Activated naive CD8-positive, alpha-beta T cell treated with anti-CD3 and anti-CD28 coated beads, Interleukin-2, amount 50 U/mL, for 24 hours (primary cell): Measurements from ENCODE around the gene MTMR10.

Source experiments
- ATAC-seq: fragments of 150-1000 bp; cut with Tn5 transposase; one replicate; pipeline ENCODE4 v1.10.0; 2021
- DNase-seq: peaks from one replicate; pipeline ENCODE4 v3.0.0; 2021
- H3K27ac Mint-ChIP-seq: one replicate; pipeline ENCODE4 v1.8.0; 2021; ENCODE audit warnings: mild to moderate bottlenecking, mixed read lengths
- H3K27me3 Mint-ChIP-seq: one replicate; pipeline ENCODE4 v1.8.0; 2021; ENCODE audit warnings: mixed read lengths
- H3K36me3 Mint-ChIP-seq: one replicate; pipeline ENCODE4 v1.8.0; 2021; ENCODE audit warnings: low read depth, mixed read lengths
- H3K4me1 Mint-ChIP-seq: one replicate; pipeline ENCODE4 v1.8.0; 2021; ENCODE audit warnings: mixed read lengths
- H3K4me3 Mint-ChIP-seq: one replicate; pipeline ENCODE4 v1.8.0; 2021; ENCODE audit warnings: mild to moderate bottlenecking, moderate library complexity, mixed read lengths
- H3K9me3 Mint-ChIP-seq: one replicate; pipeline ENCODE4 v1.8.0; 2021; ENCODE audit warnings: mixed read lengths

MTMR10 gene, protein sequence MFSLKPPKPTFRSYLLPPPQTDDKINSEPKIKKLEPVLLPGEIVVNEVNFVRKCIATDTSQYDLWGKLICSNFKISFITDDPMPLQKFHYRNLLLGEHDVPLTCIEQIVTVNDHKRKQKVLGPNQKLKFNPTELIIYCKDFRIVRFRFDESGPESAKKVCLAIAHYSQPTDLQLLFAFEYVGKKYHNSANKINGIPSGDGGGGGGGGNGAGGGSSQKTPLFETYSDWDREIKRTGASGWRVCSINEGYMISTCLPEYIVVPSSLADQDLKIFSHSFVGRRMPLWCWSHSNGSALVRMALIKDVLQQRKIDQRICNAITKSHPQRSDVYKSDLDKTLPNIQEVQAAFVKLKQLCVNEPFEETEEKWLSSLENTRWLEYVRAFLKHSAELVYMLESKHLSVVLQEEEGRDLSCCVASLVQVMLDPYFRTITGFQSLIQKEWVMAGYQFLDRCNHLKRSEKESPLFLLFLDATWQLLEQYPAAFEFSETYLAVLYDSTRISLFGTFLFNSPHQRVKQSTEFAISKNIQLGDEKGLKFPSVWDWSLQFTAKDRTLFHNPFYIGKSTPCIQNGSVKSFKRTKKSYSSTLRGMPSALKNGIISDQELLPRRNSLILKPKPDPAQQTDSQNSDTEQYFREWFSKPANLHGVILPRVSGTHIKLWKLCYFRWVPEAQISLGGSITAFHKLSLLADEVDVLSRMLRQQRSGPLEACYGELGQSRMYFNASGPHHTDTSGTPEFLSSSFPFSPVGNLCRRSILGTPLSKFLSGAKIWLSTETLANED

DNA sequence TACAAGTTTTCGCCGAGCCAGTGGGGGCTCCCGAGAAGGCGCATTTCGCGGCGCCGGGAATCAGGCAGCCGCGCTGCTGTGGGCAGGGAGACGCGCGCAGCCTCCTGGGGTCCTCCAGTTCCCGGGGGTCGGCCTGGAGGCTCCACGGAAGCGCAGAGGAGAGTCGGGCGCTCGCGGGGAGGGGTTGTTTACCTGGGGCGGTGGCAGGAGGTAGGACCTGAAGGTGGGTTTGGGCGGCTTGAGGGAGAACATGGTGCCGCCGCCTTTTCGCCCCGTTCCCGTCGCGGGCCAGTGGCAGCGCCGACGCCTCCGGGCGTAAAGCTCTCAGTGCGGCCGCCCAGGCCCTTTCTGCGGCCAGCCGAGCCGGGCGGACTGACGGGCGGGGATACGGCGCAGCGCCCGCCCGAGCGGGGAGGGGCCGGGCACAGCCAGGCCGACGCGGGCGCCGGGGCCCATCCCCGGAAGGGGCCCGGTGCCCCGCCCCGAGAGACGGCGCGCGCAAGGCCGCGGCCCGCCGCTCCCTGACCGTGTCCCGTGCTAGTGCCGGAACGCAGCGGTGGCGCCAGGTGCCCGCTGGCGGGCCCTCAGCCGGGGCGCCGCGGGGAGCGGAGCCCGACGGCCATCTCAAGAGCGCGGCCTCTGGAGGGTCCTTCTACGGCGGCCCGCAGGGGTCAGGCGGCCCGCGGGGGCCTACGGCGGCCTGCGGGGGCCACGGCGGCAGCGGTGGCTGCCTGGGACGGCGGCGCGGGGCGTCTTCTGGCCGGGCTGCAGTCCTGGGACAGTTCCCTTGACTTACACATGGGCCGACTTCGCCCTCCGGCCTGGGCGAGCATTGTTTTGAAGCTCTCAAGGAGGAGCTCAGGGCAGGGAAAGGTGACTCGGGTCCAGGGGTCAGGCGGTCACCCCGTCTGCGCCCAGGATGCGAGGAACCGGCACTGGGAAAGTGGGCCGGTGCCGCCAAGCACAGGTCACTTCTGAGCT lies at the start of gene MTMR10:
MTMR10 (minus strand) TSS at position 374 of the 981 bp plus-strand sequence; CDS start at position 252, 122 bp downstream.
- Mint-ChIP-seq H3K4me1 (peaks cover 33% of the 10 kb centered on the region), H3K27ac (peak within 1 kb of the TSS; percentile 84), H3K27me3 (no peaks in the 10 kb centered on the region), H3K4me3 (peak within 1 kb of the TSS; percentile 86), H3K36me3 (peaks cover 3% of the 10 kb centered on the region), H3K9me3 (no peaks in the 10 kb centered on the region)
- peak; percentile 96 for ATAC-seq
- DNase-seq: peak; percentile 74

DNA sequence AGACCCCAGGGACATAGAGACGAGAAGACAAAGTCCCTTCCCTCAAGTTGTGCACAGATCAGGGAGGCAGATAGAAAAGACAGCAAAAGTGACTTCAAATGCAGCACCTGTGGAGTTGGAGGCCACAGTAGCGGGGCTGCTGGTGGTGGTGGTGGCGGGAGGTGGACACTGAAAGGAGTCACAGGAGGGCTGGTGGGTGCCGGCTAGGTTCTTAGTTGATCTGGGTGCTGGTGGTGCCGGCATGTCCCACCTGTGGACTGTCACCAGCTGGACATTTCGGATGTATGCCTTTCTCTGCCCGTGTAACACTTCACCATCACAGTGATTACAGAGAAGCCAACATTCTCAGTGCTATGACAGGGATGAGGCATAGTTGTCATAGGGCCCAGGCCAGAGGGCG lies 49.2 kb upstream of the MTMR10 start:
- no peak overlapping the region for H3K4me3 Mint-ChIP-seq
- ATAC-seq: no peak
- H3K27me3 Mint-ChIP-seq: peaks cover 2% of the 10 kb centered on the region
- H3K4me1 Mint-ChIP-seq: no peaks in the 10 kb centered on the region
- H3K36me3 Mint-ChIP-seq: no peaks in the 10 kb centered on the region
- no peak overlapping the region for H3K27ac Mint-ChIP-seq
- DNase-seq: no peak
- H3K9me3 Mint-ChIP-seq: no peaks in the 10 kb centered on the region

DNA sequence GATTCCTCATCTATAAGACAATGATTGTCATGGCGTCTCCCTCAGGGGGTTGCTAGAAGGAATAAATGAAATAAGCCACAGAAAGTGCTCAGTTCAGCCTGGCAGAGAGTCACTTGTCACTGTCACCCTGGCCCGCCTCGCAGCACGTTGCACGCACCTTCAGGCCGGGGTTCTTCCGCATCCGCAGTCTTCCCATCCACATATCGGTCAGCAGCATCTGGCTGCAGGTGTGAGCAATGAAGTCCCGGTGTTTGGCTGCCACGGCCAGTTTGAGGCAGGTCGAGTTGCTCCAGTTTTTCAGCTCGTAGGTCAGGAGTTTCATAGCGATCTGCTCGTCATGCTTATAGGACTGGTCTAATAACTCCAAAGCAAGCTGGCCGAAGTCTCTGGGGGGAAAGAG lies 48.5 kb upstream of the MTMR10 start:
- Mint-ChIP-seq H3K4me1 (no peaks in the 10 kb centered on the region), H3K27ac (no peak overlapping the region), H3K36me3 (no peaks in the 10 kb centered on the region), H3K9me3 (no peaks in the 10 kb centered on the region), H3K4me3 (no peak overlapping the region), H3K27me3 (peaks cover 2% of the 10 kb centered on the region)
- ATAC-seq (no peak), DNase-seq (no peak)

DNA sequence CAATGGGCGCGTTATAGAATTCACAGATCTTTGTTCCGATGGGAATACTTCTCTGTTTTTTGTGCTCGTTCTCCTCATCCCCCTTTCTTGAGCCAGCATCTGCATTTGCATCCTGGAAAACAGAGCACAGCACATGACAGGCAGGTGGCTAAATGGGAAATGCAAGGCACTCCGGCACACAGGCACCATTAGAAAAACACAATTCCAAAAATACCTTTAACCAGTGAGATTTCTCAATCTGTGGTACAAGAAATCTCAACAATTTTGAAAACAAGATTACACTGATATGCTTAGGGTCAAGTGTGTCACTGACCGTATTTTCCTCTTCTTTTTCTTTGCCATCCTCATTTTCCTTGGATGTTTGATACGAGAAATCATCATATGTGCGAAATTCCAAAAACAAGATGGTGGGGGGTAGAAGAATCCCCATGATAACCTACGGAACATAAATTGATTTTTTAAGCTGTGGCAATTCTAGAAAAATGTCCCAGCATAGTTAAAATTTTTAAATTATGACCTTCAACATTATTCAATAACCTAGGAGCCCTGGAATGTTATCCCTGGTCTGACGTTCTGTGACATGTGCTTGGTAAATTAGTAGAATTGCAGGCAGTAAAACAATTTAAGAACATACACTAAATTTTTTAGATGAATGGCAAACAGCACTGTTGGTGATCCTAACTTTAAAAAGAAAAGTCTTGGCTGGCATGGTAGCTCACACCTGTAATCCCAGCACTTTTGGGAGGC lies 46.5 kb upstream of the MTMR10 start:
- no peaks in the 10 kb centered on the region for H3K4me1 Mint-ChIP-seq
- no peaks in the 10 kb centered on the region for H3K36me3 Mint-ChIP-seq
- no peak overlapping the region for H3K4me3 Mint-ChIP-seq
- no peak for DNase-seq
- no peak overlapping the region for H3K27ac Mint-ChIP-seq
- H3K9me3 Mint-ChIP-seq: no peaks in the 10 kb centered on the region
- ATAC-seq: no peak
- no peaks in the 10 kb centered on the region for H3K27me3 Mint-ChIP-seq

DNA sequence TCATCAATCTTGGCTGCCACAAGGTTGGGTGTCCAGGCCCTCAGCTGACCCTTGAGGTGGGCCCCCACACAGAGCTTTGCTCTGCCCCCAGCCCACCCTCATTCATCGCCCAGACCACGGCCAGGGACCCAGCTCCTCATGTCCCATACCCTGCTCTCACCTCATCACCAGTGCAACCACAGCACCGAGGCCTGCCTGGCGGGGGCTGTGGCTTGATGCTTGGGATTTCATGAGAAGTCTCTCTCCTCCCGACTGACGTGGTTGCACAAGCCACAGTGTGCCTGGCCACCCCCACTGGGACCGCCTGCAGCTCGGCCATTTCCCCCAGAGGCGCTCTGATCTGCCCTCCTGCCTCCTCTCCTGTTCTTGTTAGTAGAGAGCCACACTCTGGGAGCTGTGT lies 45.4 kb upstream of the MTMR10 start:
- H3K27me3 Mint-ChIP-seq: no peaks in the 10 kb centered on the region

DNA sequence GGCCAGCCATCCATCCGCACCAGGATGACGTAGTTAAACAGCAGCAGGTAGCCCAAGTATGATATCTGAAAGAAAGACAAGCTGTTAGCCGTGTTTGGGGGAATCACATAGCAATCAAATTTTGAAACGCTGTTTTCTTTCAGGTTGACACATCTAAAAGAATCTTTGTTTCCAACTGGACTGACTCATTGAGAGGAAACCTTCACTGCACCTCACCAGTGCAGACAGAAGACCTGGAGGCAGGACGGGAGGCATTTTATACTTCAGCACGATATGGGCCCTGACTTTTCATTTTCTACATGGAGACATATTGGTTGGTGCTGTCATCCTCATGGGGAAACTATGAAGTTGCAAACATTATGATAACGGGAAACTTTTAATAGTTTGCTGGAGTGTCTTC lies 44.2 kb upstream of the MTMR10 start:
- DNase-seq (no peak), ATAC-seq (no peak)
- no peak overlapping the region for H3K4me3 Mint-ChIP-seq
- no peaks in the 10 kb centered on the region for H3K27me3 Mint-ChIP-seq
- no peak overlapping the region for H3K27ac Mint-ChIP-seq
- peaks cover 6% of the 10 kb centered on the region for H3K4me1 Mint-ChIP-seq
- no peaks in the 10 kb centered on the region for H3K9me3 Mint-ChIP-seq
- no peaks in the 10 kb centered on the region for H3K36me3 Mint-ChIP-seq

More for the DNA sequence above, 45.4 kb upstream of the MTMR10 start:
- no peaks in the 10 kb centered on the region for H3K36me3 Mint-ChIP-seq
- no peak overlapping the region for H3K4me3 Mint-ChIP-seq
- ATAC-seq (no peak), DNase-seq (no peak)
- no peak overlapping the region for H3K27ac Mint-ChIP-seq
- peaks cover 2% of the 10 kb centered on the region for H3K4me1 Mint-ChIP-seq
- H3K9me3 Mint-ChIP-seq: no peaks in the 10 kb centered on the region

DNA sequence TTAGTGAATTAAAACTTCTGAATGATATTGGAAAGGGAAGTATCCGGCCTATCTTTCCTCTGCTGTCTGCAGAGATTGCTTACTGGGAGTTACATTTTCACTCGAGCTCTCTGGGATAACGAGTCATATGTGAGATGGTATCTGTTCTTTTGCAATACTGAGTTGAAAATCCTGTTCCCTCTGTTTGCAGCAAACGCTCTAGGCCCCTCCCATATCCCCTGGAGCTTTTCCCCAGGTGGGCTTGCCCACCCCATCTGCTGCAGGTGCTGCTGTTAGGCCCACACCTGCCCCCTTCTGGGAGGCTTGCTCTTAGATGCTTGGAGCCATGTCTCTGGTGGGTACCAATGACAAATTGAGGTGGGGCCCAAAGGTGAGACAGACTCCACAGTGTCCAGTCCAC lies 42.7 kb upstream of the MTMR10 start:
- no peaks in the 10 kb centered on the region for H3K9me3 Mint-ChIP-seq

DNA sequence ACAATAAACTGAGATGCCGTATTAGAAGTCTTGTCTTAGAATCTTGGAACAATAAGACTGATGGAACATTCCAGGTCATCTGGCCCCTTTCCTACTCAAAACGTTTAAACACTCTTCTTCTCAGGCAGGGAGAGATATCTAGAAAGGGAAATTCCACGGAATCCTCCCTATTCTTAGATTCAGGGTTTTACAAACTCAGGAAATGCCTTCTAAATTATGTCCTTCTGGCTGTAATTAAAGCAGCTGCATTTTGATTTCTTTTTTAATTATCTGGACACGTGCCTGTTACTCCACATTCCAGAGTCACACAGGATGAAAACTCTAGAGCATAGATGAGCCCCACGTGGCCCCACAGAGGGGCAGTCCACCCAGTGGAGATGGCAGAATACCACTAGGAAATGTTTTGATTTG lies 41.5 kb upstream of the MTMR10 start:
- H3K9me3 Mint-ChIP-seq: no peaks in the 10 kb centered on the region
- peaks cover 2% of the 10 kb centered on the region for H3K27me3 Mint-ChIP-seq
- ATAC-seq (no peak), DNase-seq (no peak)
- no peak overlapping the region for H3K27ac Mint-ChIP-seq
- peaks cover 6% of the 10 kb centered on the region for H3K4me1 Mint-ChIP-seq
- H3K36me3 Mint-ChIP-seq: no peaks in the 10 kb centered on the region
- no peak overlapping the region for H3K4me3 Mint-ChIP-seq

More for the DNA sequence above, 42.7 kb upstream of the MTMR10 start:
- H3K4me3 Mint-ChIP-seq: no peak overlapping the region
- H3K4me1 Mint-ChIP-seq: peaks cover 6% of the 10 kb centered on the region
- DNase-seq: no peak
- no peak overlapping the region for H3K27ac Mint-ChIP-seq
- H3K36me3 Mint-ChIP-seq: no peaks in the 10 kb centered on the region
- ATAC-seq: no peak
- H3K27me3 Mint-ChIP-seq: peaks cover 2% of the 10 kb centered on the region

DNA sequence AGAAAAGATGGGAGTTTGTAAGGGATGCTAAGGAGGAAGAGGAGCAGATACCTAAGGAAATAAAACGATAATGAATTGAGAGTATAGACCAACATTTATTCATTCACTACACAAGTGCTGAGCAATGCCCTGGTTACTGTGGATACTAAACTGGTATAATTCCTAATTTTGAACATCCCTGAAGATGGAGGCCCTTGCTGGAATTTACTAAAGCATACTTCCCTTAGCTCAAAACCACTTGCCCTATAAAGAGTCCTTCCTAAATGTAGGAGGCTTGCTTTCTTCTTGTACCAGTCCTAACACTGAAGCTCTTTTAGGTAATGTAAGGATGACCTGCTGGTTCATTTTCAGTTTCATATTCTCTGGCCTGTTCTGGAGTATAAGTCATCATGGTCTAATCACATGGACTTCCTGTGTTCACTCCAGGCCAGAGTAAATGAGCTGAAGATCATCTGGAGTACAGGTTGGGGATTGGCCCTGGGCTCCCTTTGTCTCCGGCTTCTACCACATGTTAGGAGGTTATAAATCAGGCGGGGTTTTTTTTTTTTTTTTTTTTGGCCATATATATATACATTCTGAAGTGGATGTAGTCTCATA lies 40.1 kb upstream of the MTMR10 start:
- Mint-ChIP-seq H3K27me3 (peaks cover 2% of the 10 kb centered on the region), H3K4me3 (no peak overlapping the region), H3K27ac (no peak overlapping the region), H3K4me1 (peaks cover 6% of the 10 kb centered on the region), H3K9me3 (no peaks in the 10 kb centered on the region), H3K36me3 (no peaks in the 10 kb centered on the region)
- ATAC-seq (no peak), DNase-seq (no peak)

DNA sequence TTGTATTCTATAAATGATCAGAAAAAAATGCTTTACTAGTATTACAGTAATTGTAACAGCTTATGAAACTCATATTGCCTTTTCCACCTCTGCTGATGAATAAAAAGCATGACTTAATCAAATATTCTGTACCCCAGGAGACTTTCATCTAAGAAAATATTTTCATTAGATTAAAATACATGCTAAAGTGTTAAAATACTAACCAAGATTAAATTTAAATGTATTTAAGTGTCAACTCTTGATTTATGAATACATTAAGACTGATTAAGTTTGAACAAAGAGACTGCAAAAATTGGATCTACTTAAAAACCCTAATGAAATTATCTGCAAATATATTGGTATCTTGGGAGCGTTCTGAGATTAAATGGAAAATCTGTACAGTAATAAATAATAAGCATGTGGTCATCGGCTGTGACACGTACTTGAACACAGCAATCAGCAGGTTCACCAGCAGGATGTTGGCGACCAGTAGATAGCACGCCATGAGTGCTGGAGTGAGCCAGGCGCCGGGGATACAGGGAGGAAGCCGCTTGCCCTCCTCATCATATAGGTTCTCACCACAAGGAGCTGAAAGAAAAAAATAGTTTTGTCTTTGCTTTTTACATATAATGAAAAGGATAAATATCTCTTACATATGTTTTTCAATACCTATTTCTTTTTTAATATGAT lies 36.6 kb upstream of the MTMR10 start:
- Mint-ChIP-seq H3K4me3 (no peak overlapping the region), H3K27me3 (peaks cover 2% of the 10 kb centered on the region), H3K9me3 (no peaks in the 10 kb centered on the region), H3K4me1 (peaks cover 8% of the 10 kb centered on the region), H3K36me3 (no peaks in the 10 kb centered on the region), H3K27ac (no peak overlapping the region)
- ATAC-seq (no peak), DNase-seq (no peak)

DNA sequence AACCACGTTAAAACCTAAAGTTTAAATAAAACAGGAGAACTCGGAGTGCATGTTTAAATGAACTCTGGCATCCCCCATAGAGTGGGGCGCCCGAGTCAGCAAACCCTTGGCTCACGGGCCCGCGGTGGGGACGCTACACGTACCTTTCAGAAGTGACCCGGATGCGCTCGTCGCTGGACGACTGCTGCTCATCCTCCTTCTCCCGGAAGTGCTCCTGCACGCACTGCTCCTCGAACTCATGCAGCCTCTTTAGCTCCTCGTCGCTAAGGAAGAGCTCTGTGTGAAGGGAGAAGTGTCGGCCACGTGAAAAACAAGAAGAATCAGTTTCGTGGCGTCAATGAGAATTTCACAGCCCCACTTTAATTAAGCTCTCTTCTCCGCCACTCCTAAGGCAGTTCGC lies 34.6 kb upstream of the MTMR10 start:
- peaks cover 5% of the 10 kb centered on the region for H3K4me1 Mint-ChIP-seq
- H3K4me3 Mint-ChIP-seq: no peak overlapping the region
- no peaks in the 10 kb centered on the region for H3K36me3 Mint-ChIP-seq
- no peaks in the 10 kb centered on the region for H3K9me3 Mint-ChIP-seq
- peaks cover 2% of the 10 kb centered on the region for H3K27me3 Mint-ChIP-seq
- H3K27ac Mint-ChIP-seq: no peak overlapping the region
- ATAC-seq (no peak), DNase-seq (no peak)

DNA sequence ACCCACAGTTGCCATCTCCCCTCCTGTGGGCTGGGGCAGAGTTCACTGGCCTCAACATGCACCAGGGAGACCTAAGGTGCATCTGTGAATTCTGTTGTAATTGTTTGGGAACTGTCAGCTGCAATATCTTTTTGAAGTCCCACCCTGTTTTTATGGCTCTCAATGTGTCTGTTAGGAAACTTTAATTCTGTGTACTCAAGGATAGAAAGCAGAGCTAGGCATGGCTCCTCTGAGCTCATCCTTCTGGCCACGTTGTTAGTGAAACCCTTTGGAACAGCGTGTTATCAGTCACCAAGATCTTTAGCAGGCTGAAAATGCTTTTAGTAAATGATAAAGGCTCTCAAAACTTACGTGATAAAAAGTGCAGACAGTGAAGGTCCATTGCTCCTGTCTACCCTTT lies 33.6 kb upstream of the MTMR10 start:
- H3K27me3 Mint-ChIP-seq: peaks cover 2% of the 10 kb centered on the region
- H3K4me1 Mint-ChIP-seq: peaks cover 6% of the 10 kb centered on the region
- H3K27ac Mint-ChIP-seq: no peak overlapping the region
- no peak for DNase-seq
- no peak for ATAC-seq
- H3K4me3 Mint-ChIP-seq: no peak overlapping the region
- H3K9me3 Mint-ChIP-seq: no peaks in the 10 kb centered on the region
- no peaks in the 10 kb centered on the region for H3K36me3 Mint-ChIP-seq

DNA sequence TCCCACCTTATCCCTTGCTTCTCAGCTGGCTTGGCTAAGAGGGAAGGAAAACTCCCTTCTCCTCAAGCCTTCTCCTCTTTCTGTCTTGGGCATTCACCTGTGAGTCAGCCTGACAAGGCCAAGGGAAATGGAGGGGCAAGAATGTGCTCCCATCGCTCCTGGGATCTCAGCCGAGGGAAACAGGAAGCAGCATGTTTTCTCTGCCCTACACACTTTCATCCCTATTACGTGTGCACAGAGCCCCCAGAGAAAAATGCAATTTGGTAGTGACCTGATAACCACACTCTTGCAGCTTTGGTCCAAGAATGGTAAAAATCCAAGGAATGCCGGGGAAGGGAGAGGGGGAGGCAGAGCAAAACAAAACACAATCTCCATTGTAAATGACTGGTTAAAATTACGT lies 32.9 kb upstream of the MTMR10 start:
- Mint-ChIP-seq H3K4me3 (no peak overlapping the region), H3K27ac (no peak overlapping the region), H3K36me3 (no peaks in the 10 kb centered on the region), H3K27me3 (no peaks in the 10 kb centered on the region), H3K4me1 (peaks cover 6% of the 10 kb centered on the region), H3K9me3 (no peaks in the 10 kb centered on the region)
- DNase-seq (no peak), ATAC-seq (no peak)
